GM19328 (cell line): ENCODE results near the gene CD99.
"Not testable (repeated sequence)": the region's sequence is repeated elsewhere in the genome, so short reads cannot be mapped to it uniquely, and the experiment has no call there.

Experiments used
- ATAC-seq: cut with Tn5 transposase; IDR thresholded peaks from one replicate; pipeline ENCODE4 v1.9.1; 2021; ENCODE audit warnings: mild to moderate bottlenecking, moderate library complexity; ENCODE audit not compliant: unreplicated experiment

Gene CD99

DNA sequence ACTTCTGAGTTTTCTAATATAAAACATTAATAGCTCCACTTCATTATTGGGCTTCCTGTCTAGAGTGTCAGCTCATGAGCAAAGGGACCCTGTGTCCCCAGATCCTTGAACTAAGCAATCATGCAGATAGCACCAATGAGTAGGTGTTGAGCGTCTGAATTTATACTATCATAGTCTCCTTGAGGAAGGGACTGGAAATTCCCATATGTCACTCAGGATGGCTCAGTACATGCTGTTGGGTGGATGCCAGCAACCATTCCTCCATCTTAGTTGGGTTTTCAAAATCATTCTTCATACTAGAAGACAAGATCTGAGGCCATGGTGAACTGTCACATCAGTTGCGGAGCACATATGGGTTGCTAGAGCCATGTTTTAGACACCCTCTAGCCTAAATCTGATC lies 27.7 kb downstream of the CD99 start:
- no peak for ATAC-seq

DNA sequence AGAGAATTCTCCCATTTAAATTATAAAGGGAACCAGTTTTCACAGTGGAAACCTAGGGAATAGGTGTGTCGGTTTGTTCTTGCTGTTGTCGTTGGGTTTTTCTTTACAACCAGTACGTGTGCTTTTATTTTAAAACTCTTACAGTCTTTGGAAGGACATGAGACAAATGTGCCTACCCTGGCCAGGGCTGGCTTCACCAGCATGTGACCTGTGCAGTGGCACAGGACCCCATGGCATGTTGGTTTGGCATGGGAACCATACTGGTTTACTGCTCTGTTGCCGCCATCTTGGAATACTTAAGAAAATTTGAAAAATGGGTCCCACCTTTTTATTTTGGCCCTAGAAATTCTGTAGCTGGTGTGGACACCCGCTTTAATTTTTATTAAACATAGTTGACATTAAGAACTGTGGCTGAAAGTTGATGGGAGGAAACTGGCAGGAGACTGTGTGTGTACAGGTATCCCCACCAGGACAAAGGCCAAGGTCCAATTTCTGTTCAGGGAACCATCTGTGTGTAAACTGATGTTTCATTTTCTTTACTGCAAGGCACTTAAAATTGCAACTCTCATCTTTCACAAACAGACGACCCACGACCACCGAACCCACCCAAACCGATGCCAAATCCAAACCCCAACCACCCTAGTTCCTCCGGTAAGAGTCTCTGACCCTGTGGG lies 28.8 kb downstream of the CD99 start:
- no peak for ATAC-seq

DNA sequence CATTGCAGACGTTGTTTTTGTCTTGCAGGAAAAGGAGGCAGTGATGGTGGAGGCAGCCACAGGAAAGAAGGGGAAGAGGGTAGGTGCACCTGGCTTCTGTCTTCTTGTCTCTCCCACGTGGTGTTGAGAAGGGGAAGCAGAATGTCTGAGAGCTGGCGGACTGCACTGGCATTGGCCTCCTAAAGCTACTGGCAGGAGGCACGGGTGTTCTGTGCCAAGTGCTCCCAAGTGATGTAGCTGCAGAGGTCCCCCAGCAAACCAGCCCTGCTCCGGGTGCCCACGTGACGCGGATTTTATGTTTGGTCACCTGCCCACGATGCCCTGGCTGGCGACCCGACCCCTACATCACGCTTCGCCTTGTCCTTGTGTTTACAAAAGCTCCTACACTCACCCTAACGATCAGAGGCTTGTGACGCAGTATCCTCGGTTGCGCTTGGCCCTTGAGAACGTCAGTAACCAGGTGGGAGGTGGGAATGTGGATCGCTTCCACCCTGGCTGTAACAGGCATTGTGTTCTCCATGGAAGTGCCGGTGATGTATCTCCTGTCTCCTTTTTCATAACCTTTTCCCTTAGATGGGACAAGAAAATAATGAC lies 32.3 kb downstream of the CD99 start:
- ATAC-seq = no peak

DNA sequence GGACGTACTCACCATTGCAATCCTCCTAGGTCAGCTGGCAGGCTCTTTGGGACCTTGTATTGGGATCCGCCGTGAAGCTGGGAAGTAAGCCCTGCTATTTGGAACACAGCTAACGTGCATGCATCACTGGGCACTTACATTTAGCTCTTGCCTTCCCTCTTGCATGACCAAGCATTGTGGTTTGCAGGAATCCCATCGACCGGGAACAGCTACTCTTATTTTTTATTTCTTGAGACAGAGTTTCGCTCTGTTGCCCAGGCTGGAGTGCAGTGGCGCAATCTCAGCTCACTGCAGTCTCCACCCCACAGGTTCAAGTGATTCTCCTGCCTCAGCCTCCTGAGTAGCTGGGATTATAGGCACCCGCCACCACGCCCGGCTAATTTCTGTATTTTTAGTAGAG lies 36.2 kb downstream of the CD99 start:
- ATAC-seq = not testable (repeated sequence)

DNA sequence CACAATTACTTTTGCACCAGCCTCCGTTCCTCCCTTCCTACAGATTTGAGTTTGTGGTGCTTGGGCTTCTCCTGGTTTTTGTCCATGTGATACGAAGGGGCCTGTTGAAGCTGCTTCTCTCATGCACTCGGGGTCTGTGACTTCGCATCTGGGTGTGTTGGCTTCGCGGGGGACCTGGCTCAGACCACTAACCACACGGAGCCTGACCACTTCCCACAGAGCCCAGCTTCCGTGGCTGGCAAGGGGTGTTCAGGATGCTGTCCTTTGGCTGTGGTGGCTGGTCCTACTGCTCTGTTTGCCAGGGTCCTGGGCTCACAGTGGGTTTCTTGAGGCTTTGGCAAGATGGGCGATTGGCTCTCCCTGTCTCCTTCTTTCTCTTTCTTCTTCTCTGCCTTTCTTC lies 41.0 kb downstream of the CD99 start:
- ATAC-seq = no peak

DNA sequence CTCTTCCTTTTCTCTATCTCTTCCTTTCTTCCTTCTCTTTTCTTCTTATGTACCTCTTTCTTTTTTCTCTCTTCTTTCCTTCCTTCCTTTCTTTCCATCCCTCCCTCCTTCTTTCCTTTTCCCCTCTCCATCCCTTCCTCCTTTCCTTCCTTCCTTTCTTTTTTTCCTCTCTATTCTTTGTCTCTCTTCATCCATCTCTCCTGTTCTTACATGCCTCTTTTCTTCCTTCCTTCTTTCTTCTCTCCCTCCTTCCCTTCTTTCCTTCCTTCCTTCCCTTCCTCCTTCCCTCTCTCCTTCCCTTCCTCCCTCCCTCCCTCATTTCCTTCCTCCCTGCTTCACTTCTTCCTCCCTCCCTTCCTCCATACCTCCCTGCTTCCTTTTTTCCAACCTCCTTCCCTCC lies 41.6 kb downstream of the CD99 start:
- no peak for ATAC-seq

DNA sequence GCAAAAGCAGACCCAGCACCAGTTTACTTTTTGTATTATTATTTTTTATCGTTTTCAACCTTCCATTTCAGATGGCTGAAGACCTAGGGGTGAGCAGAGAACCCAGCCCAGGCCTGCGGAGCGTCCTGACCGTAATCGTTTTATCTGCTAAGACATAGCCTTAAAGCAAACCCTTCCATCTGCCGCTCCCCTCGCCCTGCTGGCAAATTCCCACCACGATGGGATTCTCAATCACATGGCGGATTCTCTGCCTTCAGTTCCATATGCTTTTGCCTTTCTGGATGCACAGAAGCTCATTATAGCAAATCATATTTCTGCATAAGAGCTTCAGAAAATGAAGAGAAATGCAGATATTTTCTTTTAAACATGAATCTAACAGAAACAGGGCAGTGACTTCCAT lies 42.2 kb downstream of the CD99 start:
- ATAC-seq = no peak

DNA sequence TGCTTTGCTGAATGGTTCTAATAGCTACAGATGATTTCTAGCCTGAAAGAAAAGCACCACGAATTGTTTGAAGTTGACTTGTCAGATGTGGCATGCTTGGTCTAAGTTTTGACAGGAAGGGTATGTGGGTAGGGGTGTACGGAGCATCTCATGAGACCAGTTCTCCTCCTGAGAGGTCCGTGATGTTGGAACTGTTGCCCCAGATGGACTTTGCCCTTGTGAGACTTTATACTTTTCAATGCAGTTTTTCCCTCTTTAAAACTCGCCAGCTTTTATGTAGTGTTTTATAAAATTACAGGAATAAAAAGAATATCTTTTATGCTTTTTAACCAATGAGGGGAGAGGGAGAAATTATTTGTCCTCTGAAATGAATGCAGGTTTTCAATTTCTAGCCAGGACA lies 44.2 kb downstream of the CD99 start:
- ATAC-seq = no peak

DNA sequence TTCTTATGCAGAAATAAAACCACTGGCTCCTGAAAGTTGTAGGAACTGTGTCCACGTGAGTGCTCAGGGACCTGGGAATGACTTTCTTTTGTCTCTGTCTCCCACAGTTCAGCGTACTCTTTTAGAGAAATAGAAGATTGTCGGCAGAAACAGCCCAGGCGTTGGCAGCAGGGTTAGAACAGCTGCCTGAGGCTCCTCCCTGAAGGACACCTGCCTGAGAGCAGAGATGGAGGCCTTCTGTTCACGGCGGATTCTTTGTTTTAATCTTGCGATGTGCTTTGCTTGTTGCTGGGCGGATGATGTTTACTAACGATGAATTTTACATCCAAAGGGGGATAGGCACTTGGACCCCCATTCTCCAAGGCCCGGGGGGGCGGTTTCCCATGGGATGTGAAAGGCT lies 49.6 kb downstream of the CD99 start:
- ATAC-seq = no peak

DNA sequence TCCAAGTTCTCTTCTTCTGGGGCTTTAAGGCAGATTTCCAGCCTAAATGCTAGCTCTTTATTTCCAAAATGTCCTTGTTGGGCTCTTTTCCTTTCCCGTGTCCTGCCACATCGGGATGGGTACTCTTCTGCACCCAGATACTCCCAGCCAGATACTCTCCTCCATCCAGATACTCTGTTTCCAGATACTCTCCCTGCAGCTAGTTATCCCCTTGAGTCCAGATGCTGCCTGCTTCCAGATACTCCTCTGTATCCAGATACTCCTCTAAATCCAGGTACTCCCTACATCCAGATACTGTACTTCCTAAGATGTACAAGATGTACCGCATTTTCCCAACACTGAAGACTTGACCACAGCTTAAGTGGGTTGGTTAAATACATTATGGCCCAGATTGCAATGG lies 50.3 kb downstream of the CD99 start:
- ATAC-seq = no peak

DNA sequence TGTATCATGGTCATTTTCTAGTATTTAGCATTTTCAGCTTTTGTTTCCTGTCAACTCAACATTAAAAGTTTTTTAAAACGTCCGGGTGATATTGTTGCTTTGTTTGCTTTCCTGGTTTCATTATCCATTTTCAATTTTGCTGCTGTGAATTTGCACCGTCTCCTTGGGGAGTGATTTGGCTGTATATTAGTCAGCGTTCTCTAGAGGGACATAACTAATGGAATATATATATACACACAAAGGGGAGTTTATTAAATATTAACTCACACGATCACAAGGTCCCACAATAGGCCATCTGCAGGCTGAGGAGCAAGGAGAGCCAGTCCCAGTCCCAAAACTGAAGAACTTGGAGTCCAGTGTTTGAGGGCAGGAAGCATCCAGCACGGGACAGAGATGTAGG lies 55.2 kb downstream of the CD99 start:
- not testable (repeated sequence) for ATAC-seq

DNA sequence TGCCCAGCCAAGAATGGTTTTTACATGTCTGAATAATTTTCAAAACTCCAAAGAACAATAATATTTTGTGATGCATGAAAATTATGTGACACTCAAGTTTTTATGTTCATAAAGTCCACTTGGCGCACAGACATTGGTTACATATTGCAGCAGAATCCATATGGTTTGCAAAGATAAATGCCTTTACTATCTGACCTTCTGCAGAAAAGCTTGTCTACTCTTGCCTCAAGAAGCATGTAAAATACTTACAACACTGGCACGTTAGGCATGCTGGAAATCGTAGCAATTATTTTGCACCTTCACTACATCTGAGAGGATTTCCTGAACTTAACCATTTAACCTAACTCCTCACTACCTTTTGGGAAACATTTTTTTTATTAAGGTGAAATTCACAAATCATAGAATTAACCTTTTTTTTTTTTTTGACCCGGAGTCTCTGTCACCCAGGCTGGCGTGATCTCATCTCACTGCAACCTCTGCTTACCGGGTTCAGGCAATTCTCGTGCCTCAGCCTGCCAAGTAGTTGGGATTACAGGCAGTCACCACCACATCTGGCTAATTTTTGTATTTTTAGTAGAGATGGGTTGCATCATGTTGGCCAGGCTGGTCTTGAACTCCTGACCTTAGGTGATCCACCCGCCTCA lies 57.2 kb downstream of the CD99 start:
- ATAC-seq = no peak

DNA sequence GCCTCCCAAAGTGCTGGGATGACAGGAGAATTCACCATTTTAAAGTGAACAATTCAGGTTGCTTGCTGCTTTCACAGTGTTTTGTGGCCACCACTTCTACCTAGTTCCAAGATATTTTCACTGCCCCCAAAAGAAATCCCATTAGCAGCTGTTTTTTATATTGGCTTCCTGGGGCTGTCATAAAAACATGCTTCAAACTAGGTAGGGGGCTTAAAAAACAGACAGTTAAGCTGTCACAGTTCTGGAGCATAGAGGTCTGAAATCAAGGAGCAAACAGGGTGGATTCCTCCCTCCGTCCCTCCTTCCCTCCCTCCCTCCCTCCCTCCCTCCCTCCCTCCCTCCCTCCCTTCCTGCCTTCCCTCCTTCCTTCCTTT lies 57.7 kb downstream of the CD99 start:
- no peak for ATAC-seq

DNA sequence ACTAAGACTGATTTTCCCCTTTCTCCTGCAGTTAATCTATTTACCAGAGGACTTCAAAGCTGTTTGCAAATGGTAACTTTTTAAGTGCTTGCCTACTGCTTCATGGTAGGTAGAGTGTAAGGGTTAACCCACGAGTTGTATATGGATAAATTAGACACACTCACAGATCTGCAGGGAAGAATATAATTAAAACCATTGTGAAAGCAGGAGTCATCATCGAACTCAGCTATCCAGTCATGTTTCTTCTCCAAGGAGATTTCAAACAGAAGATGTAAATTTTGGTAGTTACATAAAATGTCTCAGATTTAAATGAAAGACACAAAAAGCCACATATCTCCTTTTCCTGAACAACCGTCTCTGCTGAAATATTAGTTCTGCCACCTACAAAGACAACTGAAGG lies 60.2 kb downstream of the CD99 start:
- ATAC-seq = no peak

DNA sequence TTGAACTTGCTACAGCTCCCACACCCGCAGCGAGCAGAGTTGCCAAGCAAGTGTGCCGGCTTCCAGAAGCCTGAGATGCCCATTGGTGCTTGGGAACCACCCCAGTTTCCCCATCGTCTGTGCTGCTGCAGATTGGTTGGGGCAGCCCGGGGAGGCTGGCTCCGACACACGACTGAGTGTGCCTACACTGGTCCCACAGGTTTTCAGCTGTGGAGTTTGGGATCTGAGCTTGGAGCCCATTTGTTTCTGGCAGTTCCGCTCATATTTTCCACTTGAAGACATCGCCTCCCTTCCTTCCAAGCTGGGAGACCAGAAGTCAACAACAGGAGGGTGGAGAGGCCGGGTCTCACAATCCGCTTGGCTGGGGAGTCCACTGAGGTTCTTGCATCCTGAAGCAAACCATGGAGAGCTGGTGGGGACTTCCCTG lies 60.8 kb downstream of the CD99 start, which contains the start of gene XG:
XG (plus strand) TSS at position 167 of the 427 bp plus-strand sequence; CDS start at position 402, 235 bp downstream.
- not testable (repeated sequence) for ATAC-seq

DNA sequence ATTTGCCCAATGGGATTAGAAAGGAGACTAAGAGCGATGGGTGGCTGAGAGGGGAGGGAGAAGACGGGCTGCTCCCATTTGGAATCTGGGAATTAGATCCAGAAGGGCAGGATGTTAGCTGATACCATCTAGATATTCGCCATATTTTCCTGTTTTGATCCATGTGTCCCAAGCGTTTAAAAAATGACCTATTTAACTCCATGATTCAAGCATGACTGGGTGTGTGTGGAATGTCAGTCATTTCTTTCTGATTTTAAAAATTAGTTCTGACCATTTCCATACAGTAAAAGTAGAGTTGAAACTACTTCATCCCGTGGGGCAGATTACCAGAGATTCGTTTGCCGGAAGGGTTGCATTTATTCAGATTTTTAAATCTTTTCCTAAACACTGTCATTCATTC lies 61.3 kb downstream of the CD99 start:
- ATAC-seq = not testable (repeated sequence)

DNA sequence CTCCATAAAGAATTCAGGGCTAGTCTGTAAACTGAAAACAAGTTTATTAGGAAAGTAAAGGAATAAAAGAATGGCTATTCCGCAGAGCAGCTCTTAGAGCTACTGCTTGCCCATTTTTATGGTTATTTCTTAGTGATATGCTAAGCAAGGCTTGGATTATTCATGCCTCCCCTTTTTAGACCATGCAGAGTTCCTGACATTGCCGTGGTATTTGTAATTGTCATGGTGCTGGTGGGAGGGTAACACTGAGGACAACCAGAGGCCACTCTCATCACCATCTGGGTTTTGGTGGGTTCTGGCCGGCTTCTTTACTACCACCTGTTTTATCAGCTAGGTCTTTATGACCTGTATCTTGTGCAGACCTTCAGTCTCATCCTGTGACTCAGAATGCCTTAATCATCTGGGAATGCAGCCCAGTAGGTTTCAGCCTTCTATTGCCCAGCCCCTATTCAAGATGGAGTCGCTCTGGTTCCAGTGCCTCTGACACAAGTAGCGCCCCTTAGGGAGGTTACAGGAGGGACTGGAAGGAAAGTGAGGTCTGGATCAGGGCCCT lies 64.1 kb downstream of the CD99 start:
- not testable (repeated sequence) for ATAC-seq

DNA sequence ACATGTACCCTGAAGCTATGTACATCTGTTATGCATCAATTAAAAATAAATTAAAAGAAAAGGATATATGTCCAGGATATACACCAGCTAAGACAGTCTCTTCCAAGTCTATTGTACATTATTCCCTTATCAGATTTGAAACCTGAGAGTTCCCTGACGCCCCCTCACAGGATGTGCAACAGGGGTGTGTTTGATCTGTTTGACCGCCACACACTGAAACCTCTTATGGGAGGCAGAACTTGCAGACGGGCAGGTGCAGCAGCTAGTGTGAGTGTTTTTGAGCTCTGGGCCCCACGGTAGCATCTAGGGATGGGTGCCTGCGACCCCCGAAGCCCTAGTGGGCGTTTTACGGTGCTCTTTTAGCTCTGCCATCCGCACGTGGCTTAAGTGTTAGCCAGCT lies 65.5 kb downstream of the CD99 start:
- no peak for ATAC-seq

DNA sequence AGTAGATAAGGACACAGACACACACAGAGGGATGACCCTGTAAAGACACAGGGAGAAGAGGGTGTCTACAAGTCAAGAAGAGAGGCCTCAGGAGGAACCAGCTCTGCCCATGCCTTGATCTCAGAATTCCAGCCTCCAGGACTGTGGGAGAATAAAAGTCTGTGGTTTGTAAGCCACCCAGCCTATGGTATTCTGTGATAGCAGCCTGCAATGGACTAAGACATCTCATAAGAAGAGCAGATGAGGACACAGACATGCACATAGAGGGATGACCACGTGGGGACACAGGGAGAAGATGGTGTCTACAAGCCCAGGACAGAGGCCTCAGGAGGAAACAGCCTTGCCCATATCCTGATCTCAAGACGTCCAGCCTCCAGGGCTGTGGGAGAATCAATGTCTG lies 70.2 kb downstream of the CD99 start:
- ATAC-seq = no peak

DNA sequence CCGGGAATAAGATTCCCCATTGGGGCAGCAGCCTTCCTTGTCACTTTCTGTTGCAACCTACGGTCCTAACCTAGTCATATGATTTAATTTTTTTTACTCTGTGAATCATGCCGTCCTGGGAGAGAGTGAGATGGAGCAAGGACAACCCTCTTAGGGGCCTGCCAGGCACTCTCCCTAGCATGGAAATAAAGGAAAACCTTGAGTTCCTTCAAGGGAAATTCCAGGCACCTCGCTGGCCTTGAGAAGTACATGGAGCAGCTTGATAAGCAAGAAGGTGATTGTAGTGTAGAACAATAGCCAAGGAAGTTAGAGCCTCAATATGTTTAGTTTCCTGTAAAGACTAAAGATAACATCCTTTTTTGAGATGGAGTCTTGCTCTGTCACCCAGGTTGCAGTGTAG lies 71.6 kb downstream of the CD99 start:
- not testable (repeated sequence) for ATAC-seq

DNA sequence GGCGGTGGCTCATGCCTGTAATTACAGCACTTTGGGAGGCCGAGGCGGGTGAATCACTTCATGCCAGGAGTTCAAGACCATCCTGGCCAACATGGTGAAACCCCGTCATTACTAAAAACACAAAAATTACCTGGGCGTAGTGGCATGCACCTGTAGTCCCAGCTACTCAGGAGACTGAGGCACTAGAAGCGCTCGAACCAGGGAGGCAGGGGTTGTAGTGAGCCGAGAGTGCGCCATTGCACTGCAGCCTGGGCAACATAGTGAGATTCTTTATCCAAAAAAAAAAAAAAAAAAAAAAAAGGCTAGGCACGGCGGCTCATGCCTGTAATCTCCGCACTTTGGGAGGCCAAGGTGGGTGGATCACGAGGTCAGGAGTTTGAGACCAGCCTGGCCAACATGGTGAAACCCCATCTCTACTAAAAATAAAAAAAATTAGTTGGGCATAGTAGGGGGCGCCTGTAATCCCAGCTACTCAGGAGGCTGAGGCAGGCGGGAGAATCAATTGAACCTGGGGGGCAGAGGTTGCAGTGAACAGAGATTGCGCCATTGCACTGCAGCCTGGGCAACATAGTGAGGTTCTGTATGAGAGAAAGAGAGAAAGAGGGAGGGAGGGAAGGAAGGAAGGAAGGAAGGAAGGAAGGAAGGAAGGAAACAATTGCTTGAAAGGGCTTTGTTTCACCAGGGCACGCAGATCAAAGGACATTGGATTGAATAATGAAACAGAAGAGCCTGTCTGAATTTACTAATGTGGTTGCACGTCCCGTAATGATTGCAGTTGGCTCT lies 73.9 kb downstream of the CD99 start:
- ATAC-seq = not testable (repeated sequence)

DNA sequence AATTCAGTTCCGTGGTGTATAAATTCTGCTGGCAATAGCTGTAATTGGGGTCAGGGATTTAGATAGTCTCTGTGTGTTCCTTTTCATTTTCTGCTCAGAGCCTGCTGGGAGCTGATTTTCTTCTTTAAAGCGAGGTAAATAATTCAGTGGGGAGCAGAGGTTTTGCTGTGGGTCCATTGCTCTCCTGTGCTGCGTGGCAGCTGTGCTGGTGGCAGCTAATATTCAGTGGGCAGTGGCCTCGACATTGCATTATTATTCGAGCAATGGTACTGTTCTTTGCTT lies 74.4 kb downstream of the CD99 start:
- ATAC-seq = no peak
